ENCODE measurements around the gene ZNF222.

ZNF222 gene

GRCh38 chr19:44025217-44025936 is at the start of gene ZNF222:
ZNF222 (plus strand) TSS chr19:44025379; CDS start chr19:44025437, 58 bp downstream.
- DNase-seq: peak; percentile 9

GRCh38 chr19:43976732-43977131 is 48.4 kb upstream of the ZNF222 start:
- no peak for DNase-seq

GRCh38 chr19:43983544-43983911 is 41.7 kb upstream of the ZNF222 start:
- DNase-seq: no peak

- DNase-seq: peak; percentile 91
These were observed 41.1 kb upstream of the ZNF222 start, which contains the start of gene ZNF155 for GRCh38 chr19:43983912-43984686. ZNF155 (plus strand) TSS chr19:43984188; CDS start chr19:43988544, 4,356 bp downstream.

- no peak for DNase-seq
These were observed 40.5 kb upstream of the ZNF222 start for GRCh38 chr19:43984687-43985000.

- no peak for DNase-seq
These were observed 27.4 kb upstream of the ZNF222 start for GRCh38 chr19:43997631-43998290.

GRCh38 chr19:44002212-44002565 is 23.0 kb upstream of the ZNF222 start:
- no peak for DNase-seq

GRCh38 chr19:44002566-44003460 is 22.4 kb upstream of the ZNF222 start, which contains the start of gene ZNF230:
ZNF230 (plus strand) TSS chr19:44002957; CDS start chr19:44007079, 4,122 bp downstream.
- peak; percentile 68 for DNase-seq

GRCh38 chr19:44003461-44004009 is 21.6 kb upstream of the ZNF222 start:
- DNase-seq: no peak

GRCh38 chr19:44005973-44006372 is 19.2 kb upstream of the ZNF222 start:
- no peak for DNase-seq

GRCh38 chr19:44007473-44007872 is 17.7 kb upstream of the ZNF222 start:
- DNase-seq: no peak

GRCh38 chr19:44010468-44010867 is 14.7 kb upstream of the ZNF222 start:
- no peak for DNase-seq

- no peak for DNase-seq
These were observed 5.7 kb upstream of the ZNF222 start for GRCh38 chr19:44019498-44019897.

GRCh38 chr19:44021221-44021620 is 4.0 kb upstream of the ZNF222 start:
- DNase-seq: no peak

- DNase-seq: no peak
These were observed 321 bp upstream of the ZNF222 start for GRCh38 chr19:44024900-44025216.

- no peak for DNase-seq
These were observed 1.4 kb downstream of the ZNF222 start for GRCh38 chr19:44026622-44027021.

GRCh38 chr19:44032001-44032610 is 6.9 kb downstream of the ZNF222 start:
- no peak for DNase-seq

- no peak for DNase-seq
These were observed 17.0 kb downstream of the ZNF222 start for GRCh38 chr19:44042147-44042546.

GRCh38 chr19:44050740-44051649 is 25.8 kb downstream of the ZNF222 start:
- no peak for DNase-seq

- DNase-seq: peak; percentile 76
These were observed 26.6 kb downstream of the ZNF222 start, which contains the start of gene ZNF223 for GRCh38 chr19:44051650-44052402. ZNF223 (plus strand) TSS chr19:44052036; CDS start chr19:44055177, 3,141 bp downstream.
